B cell (primary cell): Measurements from ENCODE around the gene TOGARAM2. TPM values are rescaled to one million over a fixed set of nuclear protein-coding genes. Genes with fewer than 3 reads are reported as not detected.
A peak's percentile ranks its signal among the peaks of the same experiment; 100 is the strongest.

ENCODE experiments used
- ATAC-seq: fragments of 200-7000 bp; cut with Tn5 transposase; one replicate; pipeline ENCODE4 v1.10.0; 2021; ENCODE audit warnings: low read depth, mild to moderate bottlenecking, moderate number of reproducible peaks, moderate library complexity
- CTCF ChIA-PET: fragments of 350-600 bp; sonication (Branson Sonifier 250); formaldehyde crosslinking; loops from one replicate; lab custom pipeline; 2021; ENCODE audit warnings: antibody characterized with exemption, inconsistent platforms; lab: Charles Lee
- POLR2A ChIA-PET: fragments of 350-600 bp; sonication (Branson Sonifier 250); formaldehyde crosslinking; loops from one replicate; lab custom pipeline; 2021; ENCODE audit warnings: antibody characterized with exemption; lab: Charles Lee
- DNase-seq: peaks from one replicate; pipeline ENCODE4 v3.0.0; 2013
- H2AFZ ChIP-seq: 2 replicates; pipeline ENCODE4 v1.6.1; 2012; ENCODE audit warnings: mild to moderate bottlenecking, low read depth, low read length; ENCODE audit not compliant: insufficient read depth, poor library complexity, severe bottlenecking
- H3K27ac ChIP-seq, 2 donors: 1 replicate in 1 of 2; 2 replicates in 1 of 2; pipeline ENCODE4 v1.5.1; 2012 to 2013; ENCODE audit warnings: low read length in 2 of 2, mild to moderate bottlenecking in 2 of 2, moderate library complexity in 1 of 2
- H3K27me3 ChIP-seq, 4 experiments: fragments of 200-600 bp in 1 of 4; sonication (generic) in 1 of 4; replicated peaks in 1 of 4; 1 replicate in 2 of 4; 2 replicates in 2 of 4; pipeline versions ENCODE4 v1.6.1 to v1.7.0; 2013 to 2016; ENCODE audit warnings: low read length in 3 of 4, mild to moderate bottlenecking in 2 of 4, mixed read lengths in 1 of 4, moderate library complexity in 1 of 4; ENCODE audit not compliant: insufficient read depth in 4 of 4, control insufficient read depth in 3 of 4; ENCODE audit errors: control extremely low read depth in 1 of 4
- H3K36me3 ChIP-seq, 2 experiments: replicated peaks in 1 of 2; 1 replicate in 1 of 2; 2 replicates in 1 of 2; pipeline versions ENCODE4 v1.6.1 to v1.7.1; 2013; ENCODE audit warnings: low read length in 1 of 2; ENCODE audit not compliant: insufficient read depth in 2 of 2, control insufficient read depth in 1 of 2; ENCODE audit errors: control extremely low read depth in 1 of 2, extremely low read depth in 1 of 2
- H3K4me1 ChIP-seq, 2 donors: fragments of 200-600 bp in 1 of 2; sonication (generic) in 1 of 2; 1 replicate in 1 of 2; 2 replicates in 1 of 2; pipeline versions ENCODE4 v1.5.1 to v1.6.1; 2013 to 2017; ENCODE audit warnings: low read length in 2 of 2; ENCODE audit not compliant: control insufficient read depth in 2 of 2, insufficient read depth in 2 of 2
- H3K4me2 ChIP-seq: replicated peaks from 2 replicates; pipeline ENCODE3; 2012; ENCODE audit warnings: mild to moderate bottlenecking, low read depth, low read length; ENCODE audit not compliant: poor library complexity, severe bottlenecking
- H3K4me3 ChIP-seq, 5 experiments: fragments of 200-600 bp in 1 of 5; sonication (generic) in 1 of 5; 1 replicate in 3 of 5; 2 replicates in 2 of 5; pipeline versions ENCODE4 v1.5.1 to v1.7.0; 2011 to 2016; ENCODE audit warnings: low read length in 4 of 5, mild to moderate bottlenecking in 4 of 5, low read depth in 2 of 5, control low read depth in 1 of 5, moderate library complexity in 1 of 5; ENCODE audit not compliant: insufficient read depth in 1 of 5; ENCODE audit errors: control extremely low read depth in 1 of 5, extremely low read depth in 1 of 5
- H3K79me2 ChIP-seq: fragments of 200-600 bp; sonication (generic); one replicate; pipeline ENCODE4 v1.6.0; 2016; ENCODE audit warnings: low read length; ENCODE audit not compliant: control insufficient read depth, insufficient read depth
- H3K9ac ChIP-seq: fragments of 200-600 bp; sonication (generic); 2 replicates; pipeline ENCODE4 v1.6.1; 2017; ENCODE audit warnings: mild to moderate bottlenecking, low read length, moderate library complexity
- H3K9me3 ChIP-seq, 3 donors: one replicate each; pipeline versions ENCODE4 v1.6.1 to v1.7.1; 2013; ENCODE audit warnings: low read length in 2 of 3; ENCODE audit not compliant: control insufficient read depth in 2 of 3, insufficient read depth in 1 of 3; ENCODE audit errors: control extremely low read depth in 1 of 3
- H4K20me1 ChIP-seq: 2 replicates; pipeline ENCODE4 v1.6.0; 2012; ENCODE audit warnings: mild to moderate bottlenecking, low read length; ENCODE audit not compliant: insufficient read depth, control insufficient read depth, poor library complexity, severe bottlenecking
- H3K27ac Mint-ChIP-seq: one replicate; pipeline ENCODE4 v1.8.0; 2021; ENCODE audit warnings: mixed read lengths
- H3K27me3 Mint-ChIP-seq: one replicate; pipeline ENCODE4 v1.8.0; 2021; ENCODE audit warnings: mixed read lengths
- H3K4me1 Mint-ChIP-seq: one replicate; pipeline ENCODE4 v1.8.0; 2021; ENCODE audit warnings: mixed read lengths
- H3K4me3 Mint-ChIP-seq: one replicate; pipeline ENCODE4 v1.8.0; 2021; ENCODE audit warnings: mixed read lengths
- H3K9me3 Mint-ChIP-seq: one replicate; pipeline ENCODE4 v1.8.0; 2022; ENCODE audit warnings: mixed read lengths; ENCODE audit not compliant: insufficient read depth
- CTCF ChIP-seq: fragments of 200-600 bp; IDR thresholded peaks from one replicate; pipeline ENCODE4 v1.8.0; 2022; ENCODE audit warnings: antibody characterized with exemption, mild to moderate bottlenecking
- EZH2 ChIP-seq: IDR thresholded peaks from 2 replicates; pipeline ENCODE4 v1.6.1; 2012; ENCODE audit warnings: borderline replicate concordance, low read depth, mild to moderate bottlenecking, moderate library complexity, low read length; ENCODE audit not compliant: insufficient read depth, poor library complexity, severe bottlenecking
- WGBS: methylation state at CpG from one replicate; pipeline ENCODE4 v1.1.5; 2013; ENCODE audit warnings: missing lambda C conversion rate; ENCODE audit not compliant: insufficient coverage; 5-methylcytosine and 5-hydroxymethylcytosine counted together
- intact Hi-C: fragments of 100-400 bp; cut with micrococcal nuclease; formaldehyde crosslinking; loops from one replicate; pipeline ENCODE4 v1.10.0; 2022
- polyA plus RNA-seq: library from polyadenylated mRNA; depleted of rRNA; stranded (reverse); fragments of >200 nt; gene quantifications from 2 replicates; pipeline ENCODE4 v1.2.3, GENCODE V29; 2012
- total RNA-seq, 2 donors: library from RNA; stranded (reverse); fragments of 120-200 nt in 1 of 2; gene quantifications; 1 replicate in 1 of 2; 2 replicates in 1 of 2; pipeline versions ENCODE4 v1.2.3 to v1.2.4, GENCODE V29; 2013 to 2022

TOGARAM2 gene
- total and polyA plus RNA-seq, 2 donors (not counting 1 experiment from before 2014, with no cell fraction given): 0.25 to 0.61 TPM

- Mint-ChIP-seq H3K27me3 (no peaks in the 10 kb centered on the region), H3K9me3 (peaks cover 3% of the 10 kb centered on the region), H3K4me3 (no peak overlapping the region), H3K27ac (no peak overlapping the region), H3K4me1 (peaks cover 4% of the 10 kb centered on the region)
- Histone ChIP-seq H3K27me3 (no peaks in the 10 kb centered on the region), H3K9ac (no peak overlapping the region), H3K36me3 (no peaks in the 10 kb centered on the region), H3K4me3 (no peak overlapping the region), H3K27ac (no peak overlapping the region), H3K4me1 (no peaks in the 10 kb centered on the region), H3K9me3 (peaks cover 0 to 17% (median 13%) of the 10 kb centered on the region in 3 donors), H2AFZ (no peak overlapping the region), H3K4me2 (no peak overlapping the region), H3K79me2 (no peaks in the 10 kb centered on the region), H4K20me1 (no peaks in the 10 kb centered on the region)
- 98% methylated on average over 9 of the region's 12 CpGs for WGBS
- DNase-seq: no peak
- ChIA-PET CTCF (no interaction called here), POLR2A (no interaction called here)
- intact Hi-C loops: no loop called here
- ATAC-seq: no peak
- TF ChIP-seq EZH2 (no peak), CTCF (no peak)
Measured at GRCh38 chr2:29080886-29081743, 100.0 kb downstream of the TOGARAM2 start.

GRCh38 chr2:29082804-29083495, 101.9 kb downstream of the TOGARAM2 start:
- Mint-ChIP-seq H3K4me1 (peaks cover 4% of the 10 kb centered on the region), H3K9me3 (peaks cover 3% of the 10 kb centered on the region), H3K4me3 (no peak overlapping the region), H3K27me3 (peaks cover 3% of the 10 kb centered on the region), H3K27ac (no peak overlapping the region)
- Histone ChIP-seq H3K9me3 (peaks cover 0 to 17% (median 13%) of the 10 kb centered on the region in 3 donors), H3K36me3 (no peaks in the 10 kb centered on the region), H2AFZ (no peak overlapping the region), H3K27ac (no peak overlapping the region), H3K27me3 (no peaks in the 10 kb centered on the region), H3K4me2 (no peak overlapping the region), H3K4me3 (no peak overlapping the region), H3K4me1 (no peaks in the 10 kb centered on the region), H3K9ac (no peak overlapping the region), H3K79me2 (no peaks in the 10 kb centered on the region), H4K20me1 (no peaks in the 10 kb centered on the region)
- CTCF ChIA-PET: no interaction called here
- TF ChIP-seq CTCF (no peak), EZH2 (no peak)
- POLR2A ChIA-PET: no interaction called here
- WGBS: 74% methylated on average over 3 of the region's 5 CpGs
- DNase-seq: no peak
- ATAC-seq: peak; percentile 21
- intact Hi-C loops: no loop called here
